Adrenal gland (tissue), 12 donors: ENCODE measurements around the gene ADCY4. TPM values are rescaled to one million over a fixed set of nuclear protein-coding genes. Genes with fewer than 3 reads are reported as not detected.
A peak's percentile ranks its signal among the peaks of the same experiment; 100 is the strongest.

ENCODE experiments used
- DNase-seq, 7 donors: peaks; one replicate each; pipeline ENCODE4 v3.0.0-alpha.2; 2019 to 2020
- H3K27ac ChIP-seq, 5 donors: fragments of 200-600 bp; sonication (generic) in 4 of 5; 1 replicate in 3 of 5; 2 replicates in 2 of 5; pipeline versions ENCODE4 v1.5.1 to v1.8.0; 2016 to 2020; ENCODE audit warnings: mild to moderate bottlenecking in 1 of 5
- H3K27me3 ChIP-seq: fragments of 200-600 bp; 2 replicates; pipeline ENCODE4 v1.8.0; 2021
- H3K36me3 ChIP-seq, 2 donors: fragments of 200-600 bp; replicated peaks in 1 of 2; 1 replicate in 1 of 2; 2 replicates in 1 of 2; pipeline versions ENCODE4 v1.5.1 to v1.8.0; 2018 to 2022
- H3K4me1 ChIP-seq, 2 donors: fragments of 200-600 bp; replicated peaks in 1 of 2; 1 replicate in 1 of 2; 2 replicates in 1 of 2; pipeline versions ENCODE4 v1.5.1 to v1.8.0; 2018 to 2021
- H3K4me3 ChIP-seq, 4 donors: fragments of 200-600 bp; sonication (generic) in 3 of 4; one replicate each; pipeline ENCODE4 v1.5.1; 2016 to 2018
- H3K9me3 ChIP-seq, 3 donors: fragments of 200-600 bp; sonication (generic) in 1 of 3; replicated peaks in 1 of 3; 1 replicate in 2 of 3; 2 replicates in 1 of 3; pipeline versions ENCODE4 v1.5.1 to v1.8.0; 2016 to 2021
- CTCF ChIP-seq, 6 experiments: fragments of 450-650 bp in 4 of 6; fragments of 200-600 bp in 2 of 6; sonication (generic) in 1 of 6; IDR thresholded peaks; 1 replicate in 5 of 6; 2 replicates in 1 of 6; pipeline versions ENCODE4 v1.5.1 to v1.8.0; 2016 to 2021; ENCODE audit warnings: antibody characterized with exemption in 6 of 6, mild to moderate bottlenecking in 2 of 6, moderate library complexity in 1 of 6
- POLR2A ChIP-seq, 2 donors: fragments of 450-650 bp; IDR thresholded peaks; one replicate each; pipeline ENCODE4 v1.6.1; 2017; ENCODE audit warnings: antibody characterized with exemption in 2 of 2, mild to moderate bottlenecking in 2 of 2, moderate library complexity in 1 of 2
- WGBS, 4 donors: extraction: QIAGEN DNeasy Blood & Tissue Kit in 2 of 4; methylation state at CpG; one replicate each; pipeline versions ENCODE4 v1.1.5 to v1.1.7; 2013 to 2017; 5-methylcytosine and 5-hydroxymethylcytosine counted together
- intact Hi-C, 2 donors: fragments of 100-400 bp; cut with DNase I; formaldehyde crosslinking; loops; one replicate each; pipeline versions ENCODE4 v1.14.1 to v1.15.0; 2022 to 2023
- polyA plus RNA-seq, 3 donors: library from polyadenylated mRNA; stranded (reverse); fragments of 200-250 nt in 2 of 3; fragments of 350-450 nt in 1 of 3; fragmentation: Illumina TruSeq in 1 of 3; extraction: RNeasy Lipid Tissue Mini Kit (QIAGEN cat#74804) in 1 of 3; gene quantifications; one replicate each; pipeline ENCODE4 v1.2.3, GENCODE V29; 2013 to 2014
- total RNA-seq, 9 donors: library from RNA; depleted of rRNA in 4 of 9; stranded (reverse); fragments of >200 nt in 4 of 9; fragments of 120-200 nt in 1 of 9; fragmentation: NEBNext Ultra II Directional in 1 of 9; extraction: Animal tissue kit (Norgen Biotek cat#: 25700) in 1 of 9; gene quantifications; one replicate each; pipeline versions ENCODE4 v1.1.0 to v1.2.4, GENCODE V29; 2013 to 2023
- donor health status: healthy with polysubstance abuse.
- donor health status: Bipolar disorder and iron deficiency.
- donor health status: DM: yes; HTN: yes; CAD: no.
- donor health status: DM: no; HTN: no; CAD: no.
- donor health status: DM: no; HTN: no; CAD: no.
- donor health status: DM: yes; HTN: yes; CAD: no.

ADCY4 gene
- total and polyA plus RNA-seq, 12 donors: 3.9 to 70.1 (median 13.1) TPM

GRCh38 chr14:24366413-24366720, 31.5 kb upstream of the ADCY4 start:
- WGBS, 4 donors: 1 to 2% (median 1%) methylated on average over 16 of the region's 16 CpGs
- peaks cover 11 to 27% of the 10 kb centered on the region in 2 donors for H3K4me1 ChIP-seq
- H3K36me3 ChIP-seq: no peaks in the 10 kb centered on the region
- H3K27ac ChIP-seq: peak overlapping the region; percentile 84 to 97 (median 88)
- no peaks in the 10 kb centered on the region for H3K9me3 ChIP-seq
- TF ChIP-seq POLR2A (IDR thresholded peaks at IDR 0.05): no peak
- TF ChIP-seq CTCF (IDR thresholded peaks at IDR 0.05): no peak
- no peak for DNase-seq
- intact Hi-C loops: loop anchor here (5.0 kb wide), 2 partner anchors 51 to 66 kb away; no protein-coding TSS in a partner anchor
- peak overlapping the region in 2 of 4 donors; percentile 56 to 83 for H3K4me3 ChIP-seq
- no peaks in the 10 kb centered on the region for H3K27me3 ChIP-seq

- H3K27ac ChIP-seq: peak overlapping the region; percentile 84 to 97 (median 88)
- H3K4me1 ChIP-seq: peaks cover 11 to 27% of the 10 kb centered on the region in 2 donors
- WGBS, 4 donors: 3 to 7% (median 4%) methylated on average over 24 to 28 of the region's 28 CpGs
- H3K9me3 ChIP-seq: no peaks in the 10 kb centered on the region
- peak overlapping the region in 1 of 4 donors; percentile 83 for H3K4me3 ChIP-seq
- peak; percentile 67 to 98 (median 92) for TF ChIP-seq CTCF (IDR thresholded peaks at IDR 0.05)
- TF ChIP-seq POLR2A (IDR thresholded peaks at IDR 0.05): peak in 1 of 2 donors; percentile 30
- H3K36me3 ChIP-seq: no peaks in the 10 kb centered on the region
- peak; percentile 81 to 95 (median 92) for DNase-seq
- intact Hi-C loops: loop anchor here (5.0 kb wide), 2 partner anchors 51 to 66 kb away; no protein-coding TSS in a partner anchor
- H3K27me3 ChIP-seq: no peaks in the 10 kb centered on the region
Measured at GRCh38 chr14:24365600-24366412, 30.9 kb upstream of the ADCY4 start.

- Histone ChIP-seq H3K4me3 (no peak overlapping the region), H3K36me3 (no peaks in the 10 kb centered on the region), H3K27ac (peak overlapping the region in 3 of 5 donors; percentile 84 to 94 (median 86)), H3K4me1 (peaks cover 11 to 27% of the 10 kb centered on the region in 2 donors), H3K9me3 (no peaks in the 10 kb centered on the region), H3K27me3 (no peaks in the 10 kb centered on the region)
- WGBS, 4 donors: 59 to 80% (median 78%) methylated on average over 1 of the region's 1 CpG
- TF ChIP-seq POLR2A (IDR thresholded peaks at IDR 0.05) (no peak), CTCF (IDR thresholded peaks at IDR 0.05) (no peak)
- intact Hi-C loops: loop anchor here (5.0 kb wide), 2 partner anchors 52 to 67 kb away; no protein-coding TSS in a partner anchor
- DNase-seq: peak in 1 of 7 donors; percentile 24
Measured at GRCh38 chr14:24364841-24365240, 30.0 kb upstream of the ADCY4 start.

GRCh38 chr14:24363401-24363800, 28.5 kb upstream of the ADCY4 start:
- DNase-seq: peak in 1 of 7 donors; percentile 28
- intact Hi-C loops: no loop called here
- no peaks in the 10 kb centered on the region for H3K9me3 ChIP-seq
- H3K27ac ChIP-seq: no peak overlapping the region
- no peaks in the 10 kb centered on the region for H3K27me3 ChIP-seq
- TF ChIP-seq POLR2A (IDR thresholded peaks at IDR 0.05) (no peak), CTCF (IDR thresholded peaks at IDR 0.05) (no peak)
- no peaks in the 10 kb centered on the region for H3K36me3 ChIP-seq
- H3K4me1 ChIP-seq: peaks cover 11 to 22% of the 10 kb centered on the region in 2 donors
- no peak overlapping the region for H3K4me3 ChIP-seq
- WGBS, 4 donors: 92 to 95% (median 93%) methylated on average over 5 of the region's 5 CpGs
